Measurements from ENCODE around the gene SLC34A1. TPM values are rescaled to one million over a fixed set of nuclear protein-coding genes. Genes with fewer than 3 reads are reported as not detected.

Gene SLC34A1, protein sequence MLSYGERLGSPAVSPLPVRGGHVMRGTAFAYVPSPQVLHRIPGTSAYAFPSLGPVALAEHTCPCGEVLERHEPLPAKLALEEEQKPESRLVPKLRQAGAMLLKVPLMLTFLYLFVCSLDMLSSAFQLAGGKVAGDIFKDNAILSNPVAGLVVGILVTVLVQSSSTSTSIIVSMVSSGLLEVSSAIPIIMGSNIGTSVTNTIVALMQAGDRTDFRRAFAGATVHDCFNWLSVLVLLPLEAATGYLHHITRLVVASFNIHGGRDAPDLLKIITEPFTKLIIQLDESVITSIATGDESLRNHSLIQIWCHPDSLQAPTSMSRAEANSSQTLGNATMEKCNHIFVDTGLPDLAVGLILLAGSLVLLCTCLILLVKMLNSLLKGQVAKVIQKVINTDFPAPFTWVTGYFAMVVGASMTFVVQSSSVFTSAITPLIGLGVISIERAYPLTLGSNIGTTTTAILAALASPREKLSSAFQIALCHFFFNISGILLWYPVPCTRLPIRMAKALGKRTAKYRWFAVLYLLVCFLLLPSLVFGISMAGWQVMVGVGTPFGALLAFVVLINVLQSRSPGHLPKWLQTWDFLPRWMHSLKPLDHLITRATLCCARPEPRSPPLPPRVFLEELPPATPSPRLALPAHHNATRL
- total RNA-seq (not detected), polyA plus RNA-seq (not detected)
- long read RNA-seq, donor 1 = 0 reads
- long read RNA-seq, donor 2 = 0 reads
- long read RNA-seq, donor 3 = 0 reads

- H3K27ac ChIP-seq = no peak within 1 kb of the TSS
- WGBS, 3 donors = 53 to 67% (median 55%) methylated on average over 4 of the region's 4 CpGs
- no peaks in the 10 kb centered on the region for H3K4me1 ChIP-seq (ENCODE audit: insufficient read depth)
- no peak within 1 kb of the TSS for H3K4me3 ChIP-seq
- no peaks in the 10 kb centered on the region for H3K27me3 ChIP-seq
- H3K9me3 ChIP-seq = no peaks in the 10 kb centered on the region
- intact Hi-C loops (cut with DNase I) = loop anchor here in 2 of 4 donors (10.0 kb wide), 2 partner anchors 269 to 791 kb away; no protein-coding TSS in a partner anchor
- no peak for TF ChIP-seq EP300 (IDR thresholded peaks at IDR 0.05)
- TF ChIP-seq, protein P1, sequence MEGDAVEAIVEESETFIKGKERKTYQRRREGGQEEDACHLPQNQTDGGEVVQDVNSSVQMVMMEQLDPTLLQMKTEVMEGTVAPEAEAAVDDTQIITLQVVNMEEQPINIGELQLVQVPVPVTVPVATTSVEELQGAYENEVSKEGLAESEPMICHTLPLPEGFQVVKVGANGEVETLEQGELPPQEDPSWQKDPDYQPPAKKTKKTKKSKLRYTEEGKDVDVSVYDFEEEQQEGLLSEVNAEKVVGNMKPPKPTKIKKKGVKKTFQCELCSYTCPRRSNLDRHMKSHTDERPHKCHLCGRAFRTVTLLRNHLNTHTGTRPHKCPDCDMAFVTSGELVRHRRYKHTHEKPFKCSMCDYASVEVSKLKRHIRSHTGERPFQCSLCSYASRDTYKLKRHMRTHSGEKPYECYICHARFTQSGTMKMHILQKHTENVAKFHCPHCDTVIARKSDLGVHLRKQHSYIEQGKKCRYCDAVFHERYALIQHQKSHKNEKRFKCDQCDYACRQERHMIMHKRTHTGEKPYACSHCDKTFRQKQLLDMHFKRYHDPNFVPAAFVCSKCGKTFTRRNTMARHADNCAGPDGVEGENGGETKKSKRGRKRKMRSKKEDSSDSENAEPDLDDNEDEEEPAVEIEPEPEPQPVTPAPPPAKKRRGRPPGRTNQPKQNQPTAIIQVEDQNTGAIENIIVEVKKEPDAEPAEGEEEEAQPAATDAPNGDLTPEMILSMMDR (IDR thresholded peaks at IDR 0.05) = no peak
- TF ChIP-seq POLR2A (IDR thresholded peaks at IDR 0.05) = no peak
- H3K36me3 ChIP-seq = no peaks in the 10 kb centered on the region
- no peak for DNase-seq
Observed at GRCh38 chr5:177384134-177384533, at the start of gene SLC34A1. Gene SLC34A1, plus strand, starts transcription at chr5:177384434. Its CDS starts 1,308 bp downstream, at chr5:177385742.

DNA sequence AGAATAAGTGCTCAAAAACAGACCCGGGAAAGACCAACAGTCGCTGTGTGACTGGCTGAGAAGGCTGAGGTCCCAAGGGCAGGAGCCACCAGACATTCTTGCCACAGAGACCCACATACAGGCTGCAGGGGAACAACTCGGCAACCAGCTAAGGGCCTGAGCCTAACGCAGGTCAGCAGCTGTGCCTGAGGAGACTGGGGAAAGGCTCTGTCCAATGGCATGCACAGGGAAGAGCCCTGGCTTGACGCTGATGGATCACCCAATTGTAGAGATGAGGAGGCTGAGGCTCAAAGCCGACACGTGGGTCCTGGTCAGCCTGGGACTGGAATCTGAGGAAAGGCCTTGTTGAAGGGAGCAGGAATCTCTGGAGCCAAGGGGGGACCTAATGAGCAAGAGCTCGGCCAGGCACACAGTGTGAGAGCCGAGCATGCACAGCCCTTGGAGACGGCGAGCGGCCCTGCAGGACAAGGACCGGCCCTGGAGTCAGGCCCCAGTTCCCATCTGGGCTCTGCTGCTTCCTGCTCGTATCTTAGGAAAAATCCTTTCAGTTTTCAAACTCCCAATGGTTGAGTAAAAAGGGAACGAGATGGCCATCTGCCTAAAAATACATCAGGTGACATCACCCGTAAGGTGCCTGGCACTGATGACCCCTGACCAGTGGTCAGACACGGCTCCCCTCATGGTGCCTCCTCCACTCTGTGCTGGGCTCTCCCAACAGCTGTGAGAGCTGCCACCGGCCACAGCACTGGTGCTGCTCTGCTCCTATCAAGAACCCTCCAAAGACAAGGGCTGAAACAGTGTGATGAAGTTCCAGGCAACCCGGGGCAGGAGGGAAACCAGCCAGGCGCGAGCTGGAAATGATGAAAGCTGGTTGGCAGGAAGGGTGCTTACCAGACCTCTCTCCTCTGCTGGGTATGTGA, 49.2 kb upstream of the SLC34A1 start:
- TF ChIP-seq EP300 (IDR thresholded peaks at IDR 0.05) (no peak), POLR2A (IDR thresholded peaks at IDR 0.05) (no peak)
- TF ChIP-seq, protein P1 (IDR thresholded peaks at IDR 0.05) = no peak
- Histone ChIP-seq H3K9me3 (no peaks in the 10 kb centered on the region), H3K27ac (no peak overlapping the region), H3K36me3 (no peaks in the 10 kb centered on the region), H3K4me3 (no peak overlapping the region), H3K27me3 (no peaks in the 10 kb centered on the region), H3K4me1 (ENCODE audit: insufficient read depth) (no peaks in the 10 kb centered on the region)
- DNase-seq = no peak
- 85 to 86% (median 86%) methylated on average over 21 of the region's 21 CpGs for WGBS, 3 donors
- intact Hi-C loops (cut with DNase I) = no loop called here

- WGBS, 3 donors = 88 to 92% (median 91%) methylated on average over 7 of the region's 7 CpGs
- no peaks in the 10 kb centered on the region for H3K9me3 ChIP-seq
- no peak for DNase-seq
- H3K36me3 ChIP-seq = no peaks in the 10 kb centered on the region
- H3K27ac ChIP-seq = no peak overlapping the region
- intact Hi-C loops (cut with DNase I) = no loop called here
- no peaks in the 10 kb centered on the region for H3K27me3 ChIP-seq
- H3K4me3 ChIP-seq = no peak overlapping the region
- no peaks in the 10 kb centered on the region for H3K4me1 ChIP-seq (ENCODE audit: insufficient read depth)
- TF ChIP-seq, protein P1 (IDR thresholded peaks at IDR 0.05) = no peak
- TF ChIP-seq EP300 (IDR thresholded peaks at IDR 0.05) = no peak
- TF ChIP-seq POLR2A (IDR thresholded peaks at IDR 0.05) = no peak
Observed at GRCh38 chr5:177335701-177336065, 48.6 kb upstream of the SLC34A1 start.

DNA sequence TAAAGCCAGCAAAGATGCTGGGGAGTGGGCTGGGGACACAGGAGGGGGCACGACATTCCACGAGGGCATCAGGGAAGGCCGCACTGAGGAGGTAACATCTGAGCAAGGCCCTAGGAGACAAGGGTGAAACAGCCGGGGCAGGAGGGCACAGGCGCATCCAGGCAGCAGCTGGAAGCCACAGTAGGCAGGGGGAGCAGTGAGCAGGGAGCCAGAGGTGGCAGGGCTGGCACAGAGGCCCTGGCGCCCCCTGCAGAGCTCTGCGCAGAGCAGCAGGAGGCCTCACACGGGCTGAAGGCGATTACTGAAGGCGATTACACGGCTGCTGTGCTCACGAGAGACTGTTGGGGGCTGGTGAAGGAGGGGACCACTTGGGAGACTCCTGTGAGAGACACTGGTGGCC, 48.1 kb upstream of the SLC34A1 start:
- no peak overlapping the region for H3K27ac ChIP-seq
- H3K4me1 ChIP-seq (ENCODE audit: insufficient read depth) = no peaks in the 10 kb centered on the region
- intact Hi-C loops (cut with DNase I) = no loop called here
- no peaks in the 10 kb centered on the region for H3K36me3 ChIP-seq
- H3K9me3 ChIP-seq = no peaks in the 10 kb centered on the region
- DNase-seq = no peak
- H3K4me3 ChIP-seq = no peak overlapping the region
- WGBS, 3 donors = 63 to 68% (median 63%) methylated on average over 12 of the region's 12 CpGs
- no peaks in the 10 kb centered on the region for H3K27me3 ChIP-seq
- no peak for TF ChIP-seq POLR2A (IDR thresholded peaks at IDR 0.05)
- no peak for TF ChIP-seq EP300 (IDR thresholded peaks at IDR 0.05)
- TF ChIP-seq, protein P1 (IDR thresholded peaks at IDR 0.05) = no peak
